B cell (primary cell): ENCODE measurements around the gene PANK3.

Experiments
- CTCF ChIP-seq: fragments of 200-600 bp; IDR thresholded peaks from one replicate; pipeline ENCODE4 v1.8.0; 2022; ENCODE audit warnings: antibody characterized with exemption, mild to moderate bottlenecking
- EZH2 ChIP-seq: IDR thresholded peaks from 2 replicates; pipeline ENCODE4 v1.6.1; 2012; ENCODE audit warnings: borderline replicate concordance, low read depth, mild to moderate bottlenecking, moderate library complexity, low read length; ENCODE audit not compliant: insufficient read depth, poor library complexity, severe bottlenecking

DNA sequence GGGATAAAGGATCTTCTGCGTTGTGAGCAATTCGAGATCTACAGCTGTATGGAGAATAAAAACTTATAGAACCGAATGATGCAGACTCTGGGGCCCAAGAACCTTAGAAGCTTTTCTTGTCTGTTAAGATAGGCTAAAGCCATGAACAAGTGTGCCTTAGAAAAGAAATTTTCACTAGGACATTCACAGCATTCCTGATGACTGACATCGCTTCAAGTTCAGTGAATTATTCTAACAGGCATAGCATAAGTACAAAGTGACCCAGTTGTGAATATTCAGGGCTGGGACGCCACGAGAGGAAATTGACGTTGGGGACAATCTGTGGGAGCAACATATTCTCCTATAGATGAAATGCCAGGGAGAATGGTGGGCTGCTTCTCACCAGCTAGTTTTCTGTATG lies 32.0 kb upstream of the PANK3 start:
- TF ChIP-seq CTCF (no peak), EZH2 (no peak)
